DMS153 (cell line): ENCODE measurements around the gene ASCL2.

Experiments
- DNase-seq: peaks from one replicate; lab custom pipeline; 2025; lab: John Stamatoyannopoulos, UW

Gene ASCL2

GRCh38 chr11:2308713-2309112 lies 38.3 kb upstream of the ASCL2 start:
- DNase-seq, result no peak

GRCh38 chr11:2307501-2308331 lies 37.3 kb upstream of the ASCL2 start:
- no peak for DNase-seq

GRCh38 chr11:2306877-2307500 lies 36.6 kb upstream of the ASCL2 start:
- no peak for DNase-seq

GRCh38 chr11:2306452-2306823 lies 36.0 kb upstream of the ASCL2 start:
- no peak for DNase-seq

- DNase-seq, result no peak
Observed at GRCh38 chr11:2305788-2306451, 35.5 kb upstream of the ASCL2 start.

GRCh38 chr11:2305140-2305778 lies 34.9 kb upstream of the ASCL2 start:
- DNase-seq, result peak; percentile 20

- DNase-seq, result no peak
Observed at GRCh38 chr11:2304506-2305139, 34.2 kb upstream of the ASCL2 start.

GRCh38 chr11:2303627-2304505 lies 33.5 kb upstream of the ASCL2 start:
- DNase-seq, result no peak

- DNase-seq, result no peak
Observed at GRCh38 chr11:2302896-2303626, 32.7 kb upstream of the ASCL2 start.

- DNase-seq, result no peak
Observed at GRCh38 chr11:2302306-2302895, 32.0 kb upstream of the ASCL2 start.

- DNase-seq, result no peak
Observed at GRCh38 chr11:2301631-2302305, 31.4 kb upstream of the ASCL2 start, which contains the start of the genes C11orf21 and TSPAN32. TSS of gene C11orf21 (minus strand) at chr11:2301918. CDS start at chr11:2301808, 110 bp downstream. TSS of gene TSPAN32 (plus strand) at chr11:2302013. CDS start at chr11:2302150, 137 bp downstream.

- DNase-seq, result no peak
Observed at GRCh38 chr11:2300936-2301630, 30.7 kb upstream of the ASCL2 start.

- DNase-seq, result no peak
Observed at GRCh38 chr11:2300290-2300935, 30.0 kb upstream of the ASCL2 start.

- no peak for DNase-seq
Observed at GRCh38 chr11:2299773-2300172, 29.4 kb upstream of the ASCL2 start.

GRCh38 chr11:2298795-2299761 lies 28.7 kb upstream of the ASCL2 start:
- peak; percentile 53 for DNase-seq

GRCh38 chr11:2298131-2298794 lies 27.9 kb upstream of the ASCL2 start:
- no peak for DNase-seq
